HL-60 (cell line): ENCODE measurements around the gene LIN7C.

ENCODE experiments used
- DNase-seq, 2 experiments: peaks; one replicate each; pipeline ENCODE4 v3.0.0-alpha.2; 2010 to 2020; ENCODE audit warnings: low read depth in 1 of 2, low spot score in 1 of 2
- H3K27ac ChIP-seq: fragments of 250-450 bp; sonication (Bioruptor Pico); replicated peaks from 2 replicates; pipeline ENCODE4 v1.5.1; 2020; ENCODE audit warnings: mild to moderate bottlenecking, moderate library complexity
- H3K27me3 ChIP-seq: fragments of 250-450 bp; sonication (Bioruptor Pico); 2 replicates; pipeline ENCODE4 v1.5.1; 2021; ENCODE audit warnings: mild to moderate bottlenecking, moderate library complexity; ENCODE audit not compliant: insufficient read depth, poor library complexity, severe bottlenecking
- H3K4me3 ChIP-seq: replicated peaks from 2 replicates; pipeline ENCODE4 v1.5.1; 2011; ENCODE audit warnings: mild to moderate bottlenecking, control low read depth, low read length; ENCODE audit not compliant: insufficient read depth
- CTCF ChIP-seq: IDR thresholded peaks from one replicate; pipeline ENCODE4 v1.5.1; 2011; ENCODE audit warnings: low read length, control low read depth, inconsistent platforms; ENCODE audit not compliant: insufficient read depth
- GABPA ChIP-seq: IDR thresholded peaks from 2 replicates; pipeline ENCODE4 v1.6.1; 2012; ENCODE audit warnings: low read depth
- POLR2AphosphoS5 ChIP-seq: IDR thresholded peaks from 2 replicates; pipeline ENCODE4 v1.6.1; 2012; ENCODE audit warnings: low read depth
- SPI1 ChIP-seq: IDR thresholded peaks from 2 replicates; pipeline ENCODE4 v1.6.1; 2012; ENCODE audit warnings: low read depth, mild to moderate bottlenecking, borderline replicate concordance
- TF ChIP-seq, protein P1 (sequence below): IDR thresholded peaks from 2 replicates; pipeline ENCODE4 v1.6.1; 2012; ENCODE audit warnings: low read depth; ENCODE audit not compliant: insufficient replicate concordance

Gene LIN7C

DNA sequence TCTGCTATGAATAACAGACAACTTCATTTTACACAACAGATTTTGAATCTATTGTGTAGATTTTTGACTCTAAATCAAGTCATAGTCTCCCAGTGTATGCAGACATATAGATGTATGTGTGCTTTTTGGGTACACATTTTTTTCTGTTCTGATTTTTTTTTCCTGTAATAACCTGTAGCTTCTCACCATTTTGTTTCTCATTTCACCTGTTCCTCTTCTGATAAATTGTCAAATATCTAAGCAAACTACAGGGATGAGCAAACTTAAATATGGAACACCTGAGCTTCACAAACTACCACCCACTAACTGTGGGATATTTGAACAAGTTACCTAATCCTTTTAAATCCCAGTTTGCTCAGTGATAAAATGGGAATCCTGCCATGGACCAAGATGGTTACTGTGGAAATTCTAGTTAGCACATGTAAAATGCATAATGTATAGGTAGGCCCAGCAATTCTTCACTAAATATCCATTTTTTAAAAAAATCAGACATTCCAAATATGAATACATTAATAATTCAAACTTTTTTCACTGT is 49.7 kb downstream of the LIN7C start:
- Histone ChIP-seq H3K4me3 (no peak overlapping the region), H3K27me3 (no peaks in the 10 kb centered on the region), H3K27ac (no peak overlapping the region)
- no peak for DNase-seq
- TF ChIP-seq POLR2AphosphoS5 (no peak), SPI1 (no peak), CTCF (no peak), GABPA (no peak)
- TF ChIP-seq, protein P1, sequence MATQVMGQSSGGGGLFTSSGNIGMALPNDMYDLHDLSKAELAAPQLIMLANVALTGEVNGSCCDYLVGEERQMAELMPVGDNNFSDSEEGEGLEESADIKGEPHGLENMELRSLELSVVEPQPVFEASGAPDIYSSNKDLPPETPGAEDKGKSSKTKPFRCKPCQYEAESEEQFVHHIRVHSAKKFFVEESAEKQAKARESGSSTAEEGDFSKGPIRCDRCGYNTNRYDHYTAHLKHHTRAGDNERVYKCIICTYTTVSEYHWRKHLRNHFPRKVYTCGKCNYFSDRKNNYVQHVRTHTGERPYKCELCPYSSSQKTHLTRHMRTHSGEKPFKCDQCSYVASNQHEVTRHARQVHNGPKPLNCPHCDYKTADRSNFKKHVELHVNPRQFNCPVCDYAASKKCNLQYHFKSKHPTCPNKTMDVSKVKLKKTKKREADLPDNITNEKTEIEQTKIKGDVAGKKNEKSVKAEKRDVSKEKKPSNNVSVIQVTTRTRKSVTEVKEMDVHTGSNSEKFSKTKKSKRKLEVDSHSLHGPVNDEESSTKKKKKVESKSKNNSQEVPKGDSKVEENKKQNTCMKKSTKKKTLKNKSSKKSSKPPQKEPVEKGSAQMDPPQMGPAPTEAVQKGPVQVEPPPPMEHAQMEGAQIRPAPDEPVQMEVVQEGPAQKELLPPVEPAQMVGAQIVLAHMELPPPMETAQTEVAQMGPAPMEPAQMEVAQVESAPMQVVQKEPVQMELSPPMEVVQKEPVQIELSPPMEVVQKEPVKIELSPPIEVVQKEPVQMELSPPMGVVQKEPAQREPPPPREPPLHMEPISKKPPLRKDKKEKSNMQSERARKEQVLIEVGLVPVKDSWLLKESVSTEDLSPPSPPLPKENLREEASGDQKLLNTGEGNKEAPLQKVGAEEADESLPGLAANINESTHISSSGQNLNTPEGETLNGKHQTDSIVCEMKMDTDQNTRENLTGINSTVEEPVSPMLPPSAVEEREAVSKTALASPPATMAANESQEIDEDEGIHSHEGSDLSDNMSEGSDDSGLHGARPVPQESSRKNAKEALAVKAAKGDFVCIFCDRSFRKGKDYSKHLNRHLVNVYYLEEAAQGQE, result no peak

DNA sequence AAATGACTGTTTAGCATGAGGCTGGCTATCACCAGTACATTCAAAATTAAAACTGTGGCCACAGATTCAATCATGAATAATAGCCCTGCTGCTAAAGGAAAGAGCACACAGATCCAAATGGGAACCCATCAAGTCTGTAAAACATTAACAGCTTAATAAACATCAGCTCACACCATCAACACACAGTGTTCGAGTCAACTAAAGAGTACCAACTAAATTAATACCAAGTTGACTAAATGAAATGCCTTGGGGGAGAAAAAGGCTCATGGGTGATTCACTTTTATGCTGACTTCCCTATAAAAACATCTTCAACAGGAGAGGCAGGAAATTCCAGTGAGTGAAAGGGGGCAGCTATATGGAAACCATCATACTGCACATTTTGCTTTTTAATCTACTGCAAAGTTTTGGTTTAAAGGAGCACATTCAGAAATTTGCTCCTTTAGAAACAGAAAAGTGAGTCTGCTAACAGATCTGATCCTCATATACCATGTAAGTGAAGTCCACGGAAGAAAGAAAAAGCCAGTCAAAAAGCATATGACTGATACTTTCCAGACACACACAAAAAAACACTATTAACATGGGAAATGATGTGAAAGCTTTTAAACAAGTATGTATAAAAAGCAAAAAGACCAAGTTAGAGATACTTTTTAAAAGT is 50.3 kb downstream of the LIN7C start:
- TF ChIP-seq SPI1, result no peak
- no peak for TF ChIP-seq CTCF
- TF ChIP-seq POLR2AphosphoS5, result no peak
- no peak for TF ChIP-seq GABPA
- TF ChIP-seq, protein P1, result no peak
- Histone ChIP-seq H3K27me3 (no peaks in the 10 kb centered on the region), H3K27ac (no peak overlapping the region), H3K4me3 (no peak overlapping the region)
- no peak for DNase-seq

DNA sequence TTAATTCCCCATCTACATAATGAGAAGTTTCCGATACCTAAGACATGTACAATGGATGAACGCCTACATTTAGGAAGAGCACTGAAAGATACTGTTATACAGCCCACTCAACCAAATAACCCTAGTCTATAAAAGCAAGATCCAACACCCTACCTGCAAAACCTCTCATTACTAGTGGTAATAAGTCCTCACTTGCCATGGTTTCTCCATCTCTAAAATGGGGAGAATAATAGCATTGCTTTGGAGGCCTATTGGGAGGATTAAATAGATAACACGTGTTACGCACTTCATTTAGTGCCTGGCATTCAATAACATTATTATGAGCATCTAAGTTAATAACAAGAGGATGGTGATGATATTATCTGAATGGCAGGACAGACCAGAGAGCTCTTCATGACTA is 50.9 kb downstream of the LIN7C start:
- TF ChIP-seq CTCF (no peak), POLR2AphosphoS5 (no peak)
- TF ChIP-seq, protein P1, result no peak
- DNase-seq, result no peak
- Histone ChIP-seq H3K4me3 (no peak overlapping the region), H3K27me3 (no peaks in the 10 kb centered on the region), H3K27ac (no peak overlapping the region)
